GM18951 (cell line): ENCODE data around the gene NAV2.

Source experiments
- POLR2A ChIP-seq: IDR thresholded peaks from 4 replicates; pipeline ENCODE4 v1.6.1; 2011; ENCODE audit warnings: mild to moderate bottlenecking; ENCODE audit not compliant: insufficient read length, insufficient read depth; ENCODE audit errors: extremely low read depth
- in situ Hi-C: fragments of 300-500 bp; cut with MboI; formaldehyde crosslinking; loops from one replicate; pipeline ENCODE4 v1.12.0; 2022; ENCODE audit warnings: low sequenced_read_pairs, mixed read lengths, inconsistent platforms; ENCODE audit not compliant: unreplicated experiment

Gene NAV2

GRCh38 chr11:19961225-19961624, 248.6 kb downstream of the NAV2 start:
- in situ Hi-C loops, result loop anchor here (25.0 kb wide), 1 partner anchor 151 kb away; no protein-coding TSS in a partner anchor
- TF ChIP-seq POLR2A, result no peak

GRCh38 chr11:19962053-19962800, 249.6 kb downstream of the NAV2 start:
- TF ChIP-seq POLR2A, result no peak
- in situ Hi-C loops, result loop anchor here (25.0 kb wide), 1 partner anchor 150 kb away; no protein-coding TSS in a partner anchor

- in situ Hi-C loops, result loop anchor here (25.0 kb wide), 1 partner anchor 150 kb away; no protein-coding TSS in a partner anchor
- no peak for TF ChIP-seq POLR2A
Measured at GRCh38 chr11:19962801-19963175, 250.2 kb downstream of the NAV2 start.

- in situ Hi-C loops, result loop anchor here (25.0 kb wide), 1 partner anchor 148 kb away; no protein-coding TSS in a partner anchor
- no peak for TF ChIP-seq POLR2A
Measured at GRCh38 chr11:19963697-19964387, 251.2 kb downstream of the NAV2 start.

GRCh38 chr11:19966441-19966840, 253.8 kb downstream of the NAV2 start:
- TF ChIP-seq POLR2A, result no peak
- in situ Hi-C loops, result loop anchor here (25.0 kb wide), 1 partner anchor 146 kb away; no protein-coding TSS in a partner anchor

GRCh38 chr11:19966927-19967326, 254.3 kb downstream of the NAV2 start:
- in situ Hi-C loops, result loop anchor here (25.0 kb wide), 1 partner anchor 145 kb away; no protein-coding TSS in a partner anchor
- TF ChIP-seq POLR2A, result no peak

GRCh38 chr11:19967787-19968186, 255.2 kb downstream of the NAV2 start:
- in situ Hi-C loops, result loop anchor here (25.0 kb wide), 1 partner anchor 145 kb away; no protein-coding TSS in a partner anchor
- TF ChIP-seq POLR2A, result no peak

GRCh38 chr11:19968860-19969259, 256.2 kb downstream of the NAV2 start:
- no peak for TF ChIP-seq POLR2A
- in situ Hi-C loops, result loop anchor here (25.0 kb wide), 1 partner anchor 143 kb away; no protein-coding TSS in a partner anchor

GRCh38 chr11:19970944-19971343, 258.3 kb downstream of the NAV2 start:
- in situ Hi-C loops, result loop anchor here (25.0 kb wide), 1 partner anchor 141 kb away; no protein-coding TSS in a partner anchor
- TF ChIP-seq POLR2A, result no peak

- in situ Hi-C loops, result loop anchor here (25.0 kb wide), 1 partner anchor 140 kb away; no protein-coding TSS in a partner anchor
- no peak for TF ChIP-seq POLR2A
Measured at GRCh38 chr11:19972091-19972490, 259.5 kb downstream of the NAV2 start.

- TF ChIP-seq POLR2A, result no peak
- in situ Hi-C loops, result loop anchor here (25.0 kb wide), 1 partner anchor 140 kb away; no protein-coding TSS in a partner anchor
Measured at GRCh38 chr11:19972651-19973050, 260.0 kb downstream of the NAV2 start.

GRCh38 chr11:19973136-19973635, 260.5 kb downstream of the NAV2 start:
- no peak for TF ChIP-seq POLR2A
- in situ Hi-C loops, result loop anchor here (25.0 kb wide), 1 partner anchor 139 kb away; no protein-coding TSS in a partner anchor

GRCh38 chr11:19974886-19975285, 262.2 kb downstream of the NAV2 start:
- in situ Hi-C loops, result loop anchor here (25.0 kb wide), 1 partner anchor 137 kb away; no protein-coding TSS in a partner anchor
- no peak for TF ChIP-seq POLR2A
